Right atrium auricular region (tissue), 2 donors: ENCODE measurements around the gene COPB1. TPM values are rescaled to one million over a fixed set of nuclear protein-coding genes. Genes with fewer than 3 reads are reported as not detected.

ENCODE experiments used
- DNase-seq: peaks from one replicate; pipeline ENCODE4 v3.0.0-alpha.2; 2019; ENCODE audit warnings: low spot score
- H3K27ac ChIP-seq, 2 donors: fragments of 200-600 bp; sonication (generic); 1 replicate in 1 of 2; 2 replicates in 1 of 2; pipeline ENCODE4 v1.5.1; 2016 to 2019
- H3K27me3 ChIP-seq, 2 donors: fragments of 200-600 bp; sonication (generic); one replicate each; pipeline versions ENCODE4 v1.5.1 to v1.6.0; 2017 to 2019
- H3K36me3 ChIP-seq: fragments of 200-600 bp; sonication (generic); one replicate; pipeline ENCODE4 v1.5.1; 2016
- H3K4me1 ChIP-seq, 2 donors: fragments of 200-600 bp; sonication (generic); one replicate each; pipeline versions ENCODE4 v1.5.1 to v1.6.0; 2017 to 2019
- H3K4me3 ChIP-seq, 2 donors: fragments of 200-600 bp; sonication (generic); 1 replicate in 1 of 2; 2 replicates in 1 of 2; pipeline ENCODE4 v1.5.1; 2017 to 2019; ENCODE audit warnings: mild to moderate bottlenecking in 1 of 2, moderate library complexity in 1 of 2
- H3K9me3 ChIP-seq, 2 donors: fragments of 200-600 bp; sonication (generic); one replicate each; pipeline ENCODE4 v1.5.1; 2019
- CTCF ChIP-seq, 2 donors: fragments of 200-600 bp; sonication (generic); IDR thresholded peaks; one replicate each; pipeline ENCODE4 v1.5.1; 2019; ENCODE audit warnings: antibody characterized with exemption in 2 of 2
- total RNA-seq, 2 donors: library from RNA; depleted of rRNA; stranded (reverse); fragments of >200 nt; gene quantifications; one replicate each; pipeline ENCODE4 v1.1.0, GENCODE V29; 2016

Gene COPB1
- total RNA-seq, 2 donors from 2014 or later: 61.0 to 61.3 TPM

GRCh38 chr11:14529951-14530350 lies 30.3 kb upstream of the COPB1 start:
- no peak for DNase-seq
- no peaks in the 10 kb centered on the region for H3K4me1 ChIP-seq
- no peak for TF ChIP-seq CTCF (IDR thresholded peaks at IDR 0.05)
- H3K9me3 ChIP-seq: no peaks in the 10 kb centered on the region
- no peak overlapping the region for H3K4me3 ChIP-seq
- H3K27me3 ChIP-seq: no peaks in the 10 kb centered on the region
- no peak overlapping the region for H3K27ac ChIP-seq
- no peaks in the 10 kb centered on the region for H3K36me3 ChIP-seq

GRCh38 chr11:14529321-14529720 lies 29.7 kb upstream of the COPB1 start:
- no peak for TF ChIP-seq CTCF (IDR thresholded peaks at IDR 0.05)
- Histone ChIP-seq H3K4me1 (no peaks in the 10 kb centered on the region), H3K27ac (no peak overlapping the region), H3K27me3 (no peaks in the 10 kb centered on the region), H3K4me3 (no peak overlapping the region), H3K36me3 (no peaks in the 10 kb centered on the region), H3K9me3 (no peaks in the 10 kb centered on the region)
- no peak for DNase-seq

- Histone ChIP-seq H3K27ac (no peak overlapping the region), H3K4me3 (no peak overlapping the region), H3K27me3 (no peaks in the 10 kb centered on the region), H3K36me3 (peaks cover 4% of the 10 kb centered on the region), H3K9me3 (no peaks in the 10 kb centered on the region), H3K4me1 (peaks cover 0 to 20% of the 10 kb centered on the region in 2 donors)
- DNase-seq: no peak
- no peak for TF ChIP-seq CTCF (IDR thresholded peaks at IDR 0.05)
These were observed 23.2 kb upstream of the COPB1 start for GRCh38 chr11:14522801-14523200.

GRCh38 chr11:14522245-14522644 lies 22.6 kb upstream of the COPB1 start:
- peaks cover 9% of the 10 kb centered on the region for H3K36me3 ChIP-seq
- no peak overlapping the region for H3K27ac ChIP-seq
- no peak overlapping the region for H3K4me3 ChIP-seq
- TF ChIP-seq CTCF (IDR thresholded peaks at IDR 0.05): no peak
- H3K9me3 ChIP-seq: no peaks in the 10 kb centered on the region
- H3K4me1 ChIP-seq: peaks cover 0 to 21% of the 10 kb centered on the region in 2 donors
- no peak for DNase-seq
- H3K27me3 ChIP-seq: no peaks in the 10 kb centered on the region

GRCh38 chr11:14520747-14521151 lies 21.1 kb upstream of the COPB1 start:
- no peaks in the 10 kb centered on the region for H3K9me3 ChIP-seq
- TF ChIP-seq CTCF (IDR thresholded peaks at IDR 0.05): no peak
- peaks cover 0 to 21% of the 10 kb centered on the region in 2 donors for H3K4me1 ChIP-seq
- peak overlapping the region; percentile 91 for H3K27ac ChIP-seq
- DNase-seq: no peak
- H3K36me3 ChIP-seq: peaks cover 24% of the 10 kb centered on the region
- no peaks in the 10 kb centered on the region for H3K27me3 ChIP-seq
- peak overlapping the region; percentile 67 to 89 for H3K4me3 ChIP-seq
